GM12878 (cell line): Measurements from ENCODE around the gene RPS5. TPM values are rescaled to one million over a fixed set of nuclear protein-coding genes. Genes with fewer than 3 reads are reported as not detected.

Experiments used
- ATAC-seq: fragments of 200-7000 bp; cut with Tn5 transposase; 3 replicates; pipeline ENCODE4 v1.9.1; 2020; ENCODE audit warnings: mild to moderate bottlenecking, moderate library complexity
- BruUV-seq: library from RNA; stranded (reverse); fragments of 400-500 nt; replicated peaks from 2 replicates; lab custom pipeline; 2021; lab: Mats Ljungman, UMichigan
- CTCF ChIA-PET: fragments of 300-600 bp; sonication (Branson Sonifier 250); formaldehyde crosslinking; extraction: SDS; loops from one replicate; lab custom pipeline; 2021; ENCODE audit warnings: inconsistent platforms; lab: Yijun Ruan, JAX
- POLR2A ChIA-PET: fragments of 350-600 bp; formaldehyde crosslinking; extraction: SDS; loops from one replicate; lab custom pipeline; 2021; ENCODE audit warnings: inconsistent platforms; lab: Charles Lee
- RAD21 ChIA-PET: fragments of 300-600 bp; sonication (Branson Sonifier 250); formaldehyde crosslinking; loops from one replicate; lab custom pipeline; 2023; ENCODE audit warnings: antibody characterized with exemption; ENCODE audit not compliant: unreplicated experiment; lab: Charles Lee
- SMC1A ChIA-PET: fragments of 300-600 bp; sonication (Branson Sonifier 250); formaldehyde crosslinking; loops from one replicate; lab custom pipeline; 2023; ENCODE audit not compliant: unreplicated experiment, uncharacterized antibody; lab: Charles Lee
- DNase-seq: peaks from one replicate; pipeline ENCODE4 v3.0.0-alpha.2; 2011; ENCODE audit warnings: low read depth, low spot score
- FAIRE-seq: peaks from 3 replicates; lab custom pipeline; 2011; peaks lifted over from hg19 to GRCh38; lab: Jason Lieb, UNC
- H2AFZ ChIP-seq: 2 replicates; pipeline ENCODE4 v1.6.0; 2011; ENCODE audit warnings: low read depth, low read length, control low read depth; ENCODE audit not compliant: control insufficient read depth
- H3K27ac ChIP-seq: 2 replicates; pipeline ENCODE4 v1.5.1; 2011; ENCODE audit warnings: control low read depth; ENCODE audit not compliant: control insufficient read depth, insufficient read depth
- H3K27me3 ChIP-seq, 2 experiments: replicated peaks in 1 of 2; 2 replicates each; pipeline versions ENCODE4 v1.6.0 to v1.6.1; 2011; ENCODE audit warnings: low read length in 1 of 2; ENCODE audit not compliant: control insufficient read depth in 2 of 2, insufficient read depth in 2 of 2
- H3K36me3 ChIP-seq, 2 experiments: 2 replicates each; pipeline ENCODE4 v1.5.1; 2011; ENCODE audit warnings: low read length in 1 of 2; ENCODE audit not compliant: control insufficient read depth in 2 of 2, insufficient read depth in 2 of 2
- H3K4me1 ChIP-seq: 2 replicates; pipeline ENCODE4 v1.6.1; 2011; ENCODE audit warnings: mild to moderate bottlenecking, low read length, moderate library complexity, mixed read lengths; ENCODE audit not compliant: control insufficient read depth, insufficient read depth
- H3K4me2 ChIP-seq: 2 replicates; pipeline ENCODE4 v1.6.0; 2011; ENCODE audit warnings: control low read depth; ENCODE audit not compliant: control insufficient read depth, insufficient read depth
- H3K4me3 ChIP-seq: fragments of 200-600 bp; sonication (generic); 2 replicates; pipeline ENCODE4 v1.5.1; 2016
- H3K79me2 ChIP-seq: 2 replicates; pipeline ENCODE4 v1.6.0; 2011; ENCODE audit warnings: low read length; ENCODE audit not compliant: control insufficient read depth, insufficient read depth
- H3K9ac ChIP-seq: 2 replicates; pipeline ENCODE4 v1.8.0; 2011; ENCODE audit warnings: low read length, control low read depth, mixed read lengths; ENCODE audit not compliant: control insufficient read depth, insufficient read depth
- H3K9me3 ChIP-seq: replicated peaks from 3 replicates; pipeline ENCODE4 v1.5.1; 2011; ENCODE audit warnings: mild to moderate bottlenecking, low read length; ENCODE audit not compliant: control insufficient read depth, insufficient read depth
- H4K20me1 ChIP-seq: 2 replicates; pipeline ENCODE4 v1.6.0; 2011; ENCODE audit not compliant: control insufficient read depth, insufficient read depth
- BACH1 ChIP-seq: fragments of 450-650 bp; IDR thresholded peaks from 2 replicates; pipeline ENCODE4 v1.6.1; 2017; ENCODE audit warnings: mild to moderate bottlenecking, borderline replicate concordance
- HDGF ChIP-seq: fragments of 450-650 bp; IDR thresholded peaks from 2 replicates; pipeline ENCODE4 v1.6.1; 2016; ENCODE audit warnings: antibody characterized with exemption
- NR2C1 ChIP-seq: fragments of 450-650 bp; IDR thresholded peaks from 2 replicates; pipeline ENCODE4 v1.6.1; 2017; ENCODE audit warnings: antibody characterized with exemption, mild to moderate bottlenecking, moderate library complexity
- WGBS: methylation state at CpG from one replicate; pipeline ENCODE4 v1.1.6; 2016; ENCODE audit warnings: low lambda C conversion rate; ENCODE audit not compliant: insufficient replicate concordance, insufficient coverage; ENCODE audit errors: missing lambda C conversion rate; 5-methylcytosine and 5-hydroxymethylcytosine counted together
- in situ Hi-C: fragments of 300-500 bp; cut with MboI; formaldehyde crosslinking; loops from 9 replicates; pipeline ENCODE4 v1.14.3; 2018; ENCODE audit warnings: mixed read lengths
- intact Hi-C: fragments of 100-400 bp; cut with micrococcal nuclease; formaldehyde crosslinking; loops from one replicate; pipeline ENCODE4 v1.14.2; 2022; ENCODE audit not compliant: unreplicated experiment
- polyA plus RNA-seq, 11 experiments: library from polyadenylated mRNA; depleted of rRNA in 4 of 11; unstranded in 6 of 11; stranded (reverse) in 5 of 11; fragments of >200 nt; fragmentation: Nextera tagmentation in 4 of 11; fragmentation: Illumina TruSeq in 1 of 11; extraction: Ambion mirVana in 4 of 11; extraction: Trizol in 1 of 11; gene quantifications; 1 replicate in 1 of 11; 2 replicates in 10 of 11; pipeline versions ENCODE4 v1.2.1 to v1.2.3, GENCODE V29; 2011 to 2016; ENCODE audit warnings: inconsistent platforms in 2 of 11, missing spikeins in 2 of 11, low read depth in 1 of 11
- total RNA-seq, 4 experiments: library from RNA; depleted of rRNA in 3 of 4; stranded (reverse); fragments of >200 nt in 3 of 4; fragmentation: Illumina TruSeq in 1 of 4; extraction: Trizol in 1 of 4; gene quantifications; 2 replicates each; pipeline versions ENCODE4 v1.2.1 to v1.2.3, GENCODE V29; 2013 to 2021
- TF ChIP-seq, protein P1 (sequence below): fragments of 450-650 bp; IDR thresholded peaks from 2 replicates; pipeline ENCODE4 v1.6.1; 2016; ENCODE audit warnings: mild to moderate bottlenecking
- TF ChIP-seq, protein P2 (sequence below): fragments of 450-650 bp; conservative IDR thresholded peaks from 2 replicates; pipeline ENCODE4 v1.6.1; 2017; ENCODE audit warnings: mild to moderate bottlenecking, moderate library complexity

Gene RPS5
- total and polyA plus RNA-seq, 10 of the 15 experiments (the other 5 are each of a cell fraction or from before 2014, with no cell fraction given), result 1,284 to 3,652 (median 1,922) TPM

DNA sequence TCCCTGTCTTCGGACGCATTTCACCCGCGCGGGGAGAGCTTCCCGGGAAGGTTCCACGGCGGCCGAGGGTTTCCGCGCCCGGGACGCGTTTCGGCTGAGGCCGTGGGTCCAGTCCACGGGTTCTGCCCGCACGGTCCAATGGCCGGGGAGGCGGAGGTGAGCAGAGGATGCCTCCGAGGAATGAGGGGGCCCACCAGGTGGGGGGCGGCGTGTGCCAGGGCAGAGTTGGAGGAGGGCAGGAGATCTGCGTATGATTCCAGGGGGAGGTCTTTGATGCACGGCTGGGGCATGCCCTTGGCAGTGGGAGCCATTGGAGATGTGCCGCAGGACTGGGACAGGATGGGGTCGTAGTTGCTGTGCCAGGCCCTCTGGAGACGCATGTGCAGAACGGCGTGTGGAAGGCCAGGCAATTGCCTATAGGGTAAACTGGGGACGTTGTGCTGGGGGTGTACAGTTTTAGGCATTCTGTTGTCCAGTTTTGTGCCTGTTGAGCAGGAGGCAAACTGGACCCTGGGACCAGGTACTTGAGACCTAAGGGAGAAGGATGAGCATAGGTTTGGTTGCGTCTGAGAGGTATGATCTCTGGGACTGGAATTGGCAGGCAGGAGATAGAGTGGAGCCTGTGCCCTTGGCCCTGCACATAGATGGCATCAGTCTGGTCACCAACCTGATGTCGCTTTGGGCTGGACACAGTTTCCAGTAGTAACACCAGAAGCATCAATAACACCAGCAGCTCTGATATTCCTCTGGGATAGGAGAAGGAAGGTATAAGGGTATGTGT is 22.1 kb downstream of the RPS5 start:
- ChIA-PET RAD21 (interaction anchor here (0.8 to 1.3 kb wide), 6 partner anchors 22 to 111 kb away, joined by 3 to 6 read pairs (median 4); partner anchors contain the start of genes RPS5, ZBTB45, ZNF497 and ZSCAN22), SMC1A (interaction anchor here (1.1 to 1.2 kb wide), 5 partner anchors 9 to 60 kb away, joined by 3 to 5 read pairs (median 3); partner anchors contain the start of gene ZNF324), POLR2A (interaction anchor here (0.9 to 1.6 kb wide), 4 partner anchors 9 to 62 kb away, joined by 3 to 5 read pairs (median 4); partner anchors contain the start of genes ZNF324 and ZNF324B)
- peak overlapping the region; percentile 80 for H3K27ac ChIP-seq
- peak overlapping the region; percentile 90 for H3K4me3 ChIP-seq
- no peaks in the 10 kb centered on the region for H3K36me3 ChIP-seq
- H2AFZ ChIP-seq, result peak overlapping the region; percentile 98
- intact Hi-C loops (loop anchor here (5.0 kb wide), 1 partner anchor 58 kb away; the partner anchor contains the start of gene ZNF324), in situ Hi-C loops (no loop called here)
- peaks cover 8% of the 10 kb centered on the region for H3K4me1 ChIP-seq
- H3K4me2 ChIP-seq, result peak overlapping the region; percentile 71
- 3% methylated on average over 34 of the region's 34 CpGs for WGBS
- H4K20me1 ChIP-seq, result no peaks in the 10 kb centered on the region
- peak; percentile 50 for ATAC-seq
- H3K79me2 ChIP-seq, result peaks cover 16% of the 10 kb centered on the region
- no peak for DNase-seq
- peak overlapping the region; percentile 73 for H3K9ac ChIP-seq
- no peak for FAIRE-seq
- TSS peak; percentile 72 for BruUV-seq
- no peaks in the 10 kb centered on the region for H3K9me3 ChIP-seq
- H3K27me3 ChIP-seq, result no peaks in the 10 kb centered on the region
- TF ChIP-seq HDGF (peak; percentile 13; the same call in 1 of the 2 replicates), NR2C1 (no peak), BACH1 (peak; percentile 7; the same call in 1 of the 2 replicates)
- TF ChIP-seq, protein P1, sequence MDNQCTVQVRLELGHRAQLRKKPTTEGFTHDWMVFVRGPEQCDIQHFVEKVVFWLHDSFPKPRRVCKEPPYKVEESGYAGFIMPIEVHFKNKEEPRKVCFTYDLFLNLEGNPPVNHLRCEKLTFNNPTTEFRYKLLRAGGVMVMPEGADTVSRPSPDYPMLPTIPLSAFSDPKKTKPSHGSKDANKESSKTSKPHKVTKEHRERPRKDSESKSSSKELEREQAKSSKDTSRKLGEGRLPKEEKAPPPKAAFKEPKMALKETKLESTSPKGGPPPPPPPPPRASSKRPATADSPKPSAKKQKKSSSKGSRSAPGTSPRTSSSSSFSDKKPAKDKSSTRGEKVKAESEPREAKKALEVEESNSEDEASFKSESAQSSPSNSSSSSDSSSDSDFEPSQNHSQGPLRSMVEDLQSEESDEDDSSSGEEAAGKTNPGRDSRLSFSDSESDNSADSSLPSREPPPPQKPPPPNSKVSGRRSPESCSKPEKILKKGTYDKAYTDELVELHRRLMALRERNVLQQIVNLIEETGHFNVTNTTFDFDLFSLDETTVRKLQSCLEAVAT, result 0 out of 2 replicates have a peak, but pooled peaks have one; percentile 35
- TF ChIP-seq, protein P2, sequence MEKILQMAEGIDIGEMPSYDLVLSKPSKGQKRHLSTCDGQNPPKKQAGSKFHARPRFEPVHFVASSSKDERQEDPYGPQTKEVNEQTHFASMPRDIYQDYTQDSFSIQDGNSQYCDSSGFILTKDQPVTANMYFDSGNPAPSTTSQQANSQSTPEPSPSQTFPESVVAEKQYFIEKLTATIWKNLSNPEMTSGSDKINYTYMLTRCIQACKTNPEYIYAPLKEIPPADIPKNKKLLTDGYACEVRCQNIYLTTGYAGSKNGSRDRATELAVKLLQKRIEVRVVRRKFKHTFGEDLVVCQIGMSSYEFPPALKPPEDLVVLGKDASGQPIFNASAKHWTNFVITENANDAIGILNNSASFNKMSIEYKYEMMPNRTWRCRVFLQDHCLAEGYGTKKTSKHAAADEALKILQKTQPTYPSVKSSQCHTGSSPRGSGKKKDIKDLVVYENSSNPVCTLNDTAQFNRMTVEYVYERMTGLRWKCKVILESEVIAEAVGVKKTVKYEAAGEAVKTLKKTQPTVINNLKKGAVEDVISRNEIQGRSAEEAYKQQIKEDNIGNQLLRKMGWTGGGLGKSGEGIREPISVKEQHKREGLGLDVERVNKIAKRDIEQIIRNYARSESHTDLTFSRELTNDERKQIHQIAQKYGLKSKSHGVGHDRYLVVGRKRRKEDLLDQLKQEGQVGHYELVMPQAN, result 0 out of 2 replicates have a peak, but pooled peaks have one; percentile 8
- TF ChIP-seq, all 136 proteins: peak for 4
- CTCF ChIA-PET, result interaction anchor here (1.4 kb wide), 1 partner anchor 9 kb away, joined by 5 read pairs; no protein-coding TSS in a partner anchor
